ENCODE measurements around the gene MAT2A.

The MAT2A gene

GRCh38 chr2:85511008-85511811 is 27.8 kb upstream of the MAT2A start:
- TF ChIP-seq ZNF274 (IDR thresholded peaks at IDR 0.05; ENCODE audit: low read depth, low read length), result no peak
- H3K4me3 ChIP-seq (ENCODE audit: low read length), result no peak overlapping the region

GRCh38 chr2:85514323-85514722 is 24.6 kb upstream of the MAT2A start:
- no peak overlapping the region for H3K4me3 ChIP-seq (ENCODE audit: low read length)
- no peak for TF ChIP-seq ZNF274 (IDR thresholded peaks at IDR 0.05; ENCODE audit: low read depth, low read length)

- TF ChIP-seq ZNF274 (IDR thresholded peaks at IDR 0.05; ENCODE audit: low read depth, low read length), result no peak
Measured at GRCh38 chr2:85516653-85517389, 22.1 kb upstream of the MAT2A start.

GRCh38 chr2:85522090-85522647 is 16.8 kb upstream of the MAT2A start:
- H3K4me3 ChIP-seq (ENCODE audit: low read length), result no peak overlapping the region
- no peak for TF ChIP-seq ZNF274 (IDR thresholded peaks at IDR 0.05; ENCODE audit: low read depth, low read length)

More at GRCh38 chr2:85516653-85517389, 22.1 kb upstream of the MAT2A start:
- H3K4me3 ChIP-seq (ENCODE audit: low read length), result no peak overlapping the region

GRCh38 chr2:85523062-85523902 is 15.7 kb upstream of the MAT2A start:
- no peak overlapping the region for H3K4me3 ChIP-seq (ENCODE audit: low read length)
- no peak for TF ChIP-seq ZNF274 (IDR thresholded peaks at IDR 0.05; ENCODE audit: low read depth, low read length)

- H3K4me3 ChIP-seq (ENCODE audit: low read length), result no peak overlapping the region
- no peak for TF ChIP-seq ZNF274 (IDR thresholded peaks at IDR 0.05; ENCODE audit: low read depth, low read length)
Measured at GRCh38 chr2:85523903-85524335, 15.0 kb upstream of the MAT2A start.

- no peak for TF ChIP-seq ZNF274 (IDR thresholded peaks at IDR 0.05; ENCODE audit: low read depth, low read length)
- no peak overlapping the region for H3K4me3 ChIP-seq (ENCODE audit: low read length)
Measured at GRCh38 chr2:85524336-85524908, 14.5 kb upstream of the MAT2A start.

- H3K4me3 ChIP-seq (ENCODE audit: low read length), result no peak overlapping the region
- no peak for TF ChIP-seq ZNF274 (IDR thresholded peaks at IDR 0.05; ENCODE audit: low read depth, low read length)
Measured at GRCh38 chr2:85525029-85525428, 13.9 kb upstream of the MAT2A start.

GRCh38 chr2:85525567-85525966 is 13.4 kb upstream of the MAT2A start:
- no peak for TF ChIP-seq ZNF274 (IDR thresholded peaks at IDR 0.05; ENCODE audit: low read depth, low read length)
- H3K4me3 ChIP-seq (ENCODE audit: low read length), result no peak overlapping the region

GRCh38 chr2:85527787-85528186 is 11.2 kb upstream of the MAT2A start:
- H3K4me3 ChIP-seq (ENCODE audit: low read length), result no peak overlapping the region
- no peak for TF ChIP-seq ZNF274 (IDR thresholded peaks at IDR 0.05; ENCODE audit: low read depth, low read length)

- no peak overlapping the region for H3K4me3 ChIP-seq (ENCODE audit: low read length)
- no peak for TF ChIP-seq ZNF274 (IDR thresholded peaks at IDR 0.05; ENCODE audit: low read depth, low read length)
Measured at GRCh38 chr2:85528355-85528754, 10.6 kb upstream of the MAT2A start.

- TF ChIP-seq ZNF274 (IDR thresholded peaks at IDR 0.05; ENCODE audit: low read depth, low read length), result no peak
- no peak overlapping the region for H3K4me3 ChIP-seq (ENCODE audit: low read length)
Measured at GRCh38 chr2:85529809-85530208, 9.2 kb upstream of the MAT2A start.

GRCh38 chr2:85531589-85531988 is 7.4 kb upstream of the MAT2A start:
- H3K4me3 ChIP-seq (ENCODE audit: low read length), result no peak overlapping the region
- no peak for TF ChIP-seq ZNF274 (IDR thresholded peaks at IDR 0.05; ENCODE audit: low read depth, low read length)

GRCh38 chr2:85534099-85534498 is 4.9 kb upstream of the MAT2A start:
- H3K4me3 ChIP-seq (ENCODE audit: low read length), result no peak overlapping the region
- no peak for TF ChIP-seq ZNF274 (IDR thresholded peaks at IDR 0.05; ENCODE audit: low read depth, low read length)
